H1 (cell line): ENCODE measurements around the gene AGAP1. TPM values are rescaled to one million over a fixed set of nuclear protein-coding genes. Genes with fewer than 3 reads are reported as not detected.

Source experiments
- CTCF ChIA-PET: fragments of 300-600 bp; sonication (Branson Sonifier 250); formaldehyde crosslinking; loops from one replicate; lab custom pipeline; 2021; ENCODE audit not compliant: partially characterized antibody; lab: Charles Lee
- POLR2A ChIA-PET: fragments of 300-600 bp; sonication (Branson Sonifier 250); formaldehyde crosslinking; loops from one replicate; lab custom pipeline; 2021; ENCODE audit warnings: inconsistent platforms; ENCODE audit not compliant: partially characterized antibody; lab: Charles Lee
- DNase-seq, 2 experiments: peaks; one replicate each; pipeline versions ENCODE4 v3.0.0 to v3.0.0-alpha.2; 2010 to 2022; ENCODE audit warnings: low spot score in 2 of 2, low read depth in 1 of 2, mixed read lengths in 1 of 2
- FAIRE-seq: peaks from 2 replicates; lab custom pipeline; 2011; peaks lifted over from hg19 to GRCh38; lab: Jason Lieb, UNC
- H2AFZ ChIP-seq: 2 replicates; pipeline ENCODE4 v1.8.1; 2012; ENCODE audit warnings: low read length, inconsistent platforms
- H2AK5ac ChIP-seq: 2 replicates; pipeline ENCODE4 v1.6.1; 2013; ENCODE audit warnings: low read depth, low read length
- H2BK120ac ChIP-seq: replicated peaks from 2 replicates; pipeline ENCODE3; 2013; ENCODE audit warnings: low read depth, low read length, inconsistent platforms
- H2BK12ac ChIP-seq: 2 replicates; pipeline ENCODE4 v1.6.1; 2013; ENCODE audit warnings: low read depth, low read length
- H2BK15ac ChIP-seq: 2 replicates; pipeline ENCODE4 v1.6.1; 2013; ENCODE audit warnings: low read length
- H2BK20ac ChIP-seq: 2 replicates; pipeline ENCODE4 v1.6.1; 2013; ENCODE audit warnings: low read length
- H2BK5ac ChIP-seq: 2 replicates; pipeline ENCODE4 v1.6.1; 2013; ENCODE audit warnings: low read depth, low read length
- H3K14ac ChIP-seq: 2 replicates; pipeline ENCODE4 v1.6.1; 2013; ENCODE audit warnings: inconsistent platforms; ENCODE audit not compliant: insufficient read length
- H3K18ac ChIP-seq: 2 replicates; pipeline ENCODE4 v1.6.1; 2013; ENCODE audit warnings: low read length; ENCODE audit errors: extremely low read depth
- H3K23ac ChIP-seq: 2 replicates; pipeline ENCODE4 v1.6.1; 2013; ENCODE audit warnings: inconsistent platforms; ENCODE audit not compliant: insufficient read length
- H3K23me2 ChIP-seq: 2 replicates; pipeline ENCODE4 v1.6.1; 2013; ENCODE audit warnings: low read depth, low read length
- H3K27ac ChIP-seq: 2 replicates; pipeline ENCODE4 v1.6.1; 2011; ENCODE audit warnings: low read depth, low read length, inconsistent platforms
- H3K27me3 ChIP-seq, 4 experiments: replicated peaks in 1 of 4; 1 replicate in 1 of 4; 2 replicates in 3 of 4; pipeline versions ENCODE4 v1.6.1 to v1.8.1; 2011 to 2013; ENCODE audit warnings: low read length in 3 of 4, mild to moderate bottlenecking in 3 of 4, inconsistent platforms in 2 of 4, mixed read lengths in 2 of 4, moderate library complexity in 1 of 4; ENCODE audit not compliant: control insufficient read depth in 3 of 4, insufficient read depth in 3 of 4; ENCODE audit errors: extremely low read depth in 1 of 4
- H3K36me3 ChIP-seq, 4 experiments: 2 replicates each; pipeline versions ENCODE4 v1.6.1 to v1.8.1; 2011 to 2013; ENCODE audit warnings: mild to moderate bottlenecking in 4 of 4, low read length in 3 of 4, moderate library complexity in 2 of 4, control low read depth in 1 of 4, inconsistent platforms in 1 of 4; ENCODE audit not compliant: insufficient read depth in 4 of 4, control insufficient read depth in 2 of 4
- H3K4ac ChIP-seq: replicated peaks from 2 replicates; pipeline ENCODE3; 2013; ENCODE audit warnings: low read length, low read depth, mixed read lengths, inconsistent platforms; ENCODE audit not compliant: insufficient read length
- H3K4me1 ChIP-seq, 4 experiments: replicated peaks in 1 of 4; 1 replicate in 1 of 4; 2 replicates in 3 of 4; pipeline versions ENCODE4 v1.6.1 to v1.8.1; 2011 to 2013; ENCODE audit warnings: low read length in 3 of 4, inconsistent platforms in 2 of 4, mixed read lengths in 1 of 4; ENCODE audit not compliant: insufficient read depth in 4 of 4, control insufficient read depth in 3 of 4
- H3K4me2 ChIP-seq, 2 experiments: 2 replicates each; pipeline versions ENCODE4 v1.6.1 to v1.8.1; 2011 to 2013; ENCODE audit warnings: low read depth in 2 of 2, low read length in 2 of 2, control low read depth in 1 of 2, inconsistent platforms in 1 of 2, mild to moderate bottlenecking in 1 of 2; ENCODE audit not compliant: insufficient read depth in 1 of 2
- H3K4me3 ChIP-seq, 4 experiments: fragments of 200-600, 300-600 bp in 1 of 4; sonication (generic), shearing (Covaris generic), sonication (Bioruptor Twin) in 1 of 4; 2 replicates each; pipeline versions ENCODE4 v1.5.1 to v1.8.1; 2011 to 2016; ENCODE audit warnings: low read length in 4 of 4, low read depth in 3 of 4, control low read depth in 2 of 4, inconsistent platforms in 2 of 4, mild to moderate bottlenecking in 2 of 4, mixed read lengths in 1 of 4, moderate library complexity in 1 of 4; ENCODE audit not compliant: insufficient read depth in 2 of 4; ENCODE audit errors: extremely low read depth in 1 of 4
- H3K56ac ChIP-seq: replicated peaks from 2 replicates; pipeline ENCODE3; 2013; ENCODE audit warnings: low read depth, mild to moderate bottlenecking, mixed read lengths, low read length, inconsistent platforms; ENCODE audit not compliant: insufficient read length
- H3K79me1 ChIP-seq: 2 replicates; pipeline ENCODE4 v1.6.1; 2013; ENCODE audit warnings: low read depth, low read length, control low read depth
- H3K79me2 ChIP-seq, 2 experiments: 2 replicates each; pipeline versions ENCODE4 v1.6.1 to v1.8.1; 2012 to 2013; ENCODE audit warnings: low read length in 2 of 2, mild to moderate bottlenecking in 2 of 2, inconsistent platforms in 1 of 2; ENCODE audit not compliant: insufficient read depth in 2 of 2, control insufficient read depth in 1 of 2
- H3K9ac ChIP-seq, 4 experiments: replicated peaks in 1 of 4; 1 replicate in 1 of 4; 2 replicates in 3 of 4; pipeline versions ENCODE4 v1.6.1 to v1.8.1; 2011 to 2013; ENCODE audit warnings: low read depth in 3 of 4, low read length in 3 of 4, control low read depth in 2 of 4, mild to moderate bottlenecking in 2 of 4, moderate library complexity in 2 of 4, inconsistent platforms in 1 of 4; ENCODE audit errors: extremely low read depth in 1 of 4
- H3K9me3 ChIP-seq, 2 experiments: 2 replicates each; pipeline versions ENCODE4 v1.6.1 to v1.8.1; 2012 to 2013; ENCODE audit warnings: mild to moderate bottlenecking in 2 of 2, moderate library complexity in 2 of 2, control low read depth in 1 of 2, inconsistent platforms in 1 of 2, low read depth in 1 of 2, low read length in 1 of 2, mixed read lengths in 1 of 2; ENCODE audit not compliant: insufficient read depth in 2 of 2
- H4K20me1 ChIP-seq, 2 experiments: replicated peaks in 1 of 2; 2 replicates each; pipeline versions ENCODE3 to v1.8.1; 2011 to 2013; ENCODE audit warnings: inconsistent platforms in 2 of 2, low read length in 2 of 2, mild to moderate bottlenecking in 1 of 2; ENCODE audit not compliant: insufficient read depth in 2 of 2, control insufficient read depth in 1 of 2
- H4K5ac ChIP-seq: 2 replicates; pipeline ENCODE4 v1.6.1; 2013; ENCODE audit warnings: low read length, low read depth, mixed read lengths, inconsistent platforms; ENCODE audit not compliant: insufficient read length
- H4K8ac ChIP-seq: 2 replicates; pipeline ENCODE4 v1.8.0; 2013; ENCODE audit warnings: mild to moderate bottlenecking, moderate library complexity, low read length, inconsistent platforms; ENCODE audit not compliant: insufficient read depth; ENCODE audit errors: extremely low read depth
- H4K91ac ChIP-seq: replicated peaks from 2 replicates; pipeline ENCODE3; 2013; ENCODE audit warnings: low read length, mixed read lengths, inconsistent platforms; ENCODE audit not compliant: insufficient read length
- BCL11A ChIP-seq, 2 experiments: IDR thresholded peaks; one replicate each; pipeline ENCODE4 v1.6.1; 2011; ENCODE audit warnings: low read depth in 2 of 2, low read length in 2 of 2, mild to moderate bottlenecking in 2 of 2
- BRCA1 ChIP-seq: IDR thresholded peaks from 2 replicates; pipeline ENCODE4 v1.6.1; 2012; ENCODE audit warnings: low read depth, low read length, improper control_type of control experiment
- CEBPB ChIP-seq: IDR thresholded peaks from 2 replicates; pipeline ENCODE4 v1.6.1; 2012; ENCODE audit warnings: low read depth, low read length
- CHD1 ChIP-seq: IDR thresholded peaks from 2 replicates; pipeline ENCODE4 v1.6.1; 2012; ENCODE audit warnings: low read depth, low read length, improper control_type of control experiment
- EZH2 ChIP-seq: fragments of 200-600 bp; sonication (generic); IDR thresholded peaks from 2 replicates; pipeline ENCODE4 v1.7.1; 2012; ENCODE audit warnings: low read depth, mild to moderate bottlenecking, moderate library complexity, low read length, inconsistent platforms; ENCODE audit not compliant: severe bottlenecking
- FOSL1 ChIP-seq: IDR thresholded peaks from 2 replicates; pipeline ENCODE4 v1.6.1; 2011; ENCODE audit warnings: mild to moderate bottlenecking, low read depth, low read length, moderate library complexity; ENCODE audit not compliant: insufficient read depth
- HDAC2 ChIP-seq, 2 experiments: fragments of 300-600 bp in 1 of 2; sonication (generic) in 1 of 2; IDR thresholded peaks; 2 replicates each; pipeline ENCODE4 v1.6.1; 2011 to 2012; ENCODE audit warnings: low read depth in 2 of 2, low read length in 2 of 2, mild to moderate bottlenecking in 2 of 2, moderate library complexity in 2 of 2, borderline replicate concordance in 1 of 2, inconsistent platforms in 1 of 2
- RAD21 ChIP-seq, 2 experiments: IDR thresholded peaks in 1 of 2; conservative IDR thresholded peaks in 1 of 2; 2 replicates each; pipeline ENCODE4 v1.6.1; 2011; ENCODE audit warnings: low read depth in 2 of 2, low read length in 2 of 2, improper control_type of control experiment in 1 of 2, inconsistent platforms in 1 of 2, mild to moderate bottlenecking in 1 of 2, moderate library complexity in 1 of 2
- SP2 ChIP-seq: IDR thresholded peaks from 2 replicates; pipeline ENCODE4 v1.6.1; 2012; ENCODE audit warnings: mild to moderate bottlenecking, low read length, inconsistent platforms
- SRF ChIP-seq: IDR thresholded peaks from 2 replicates; pipeline ENCODE4 v1.6.1; 2011; ENCODE audit warnings: mild to moderate bottlenecking, low read depth, low read length, moderate library complexity
- TBP ChIP-seq: IDR thresholded peaks from 2 replicates; pipeline ENCODE4 v1.6.1; 2011; ENCODE audit warnings: low read depth, low read length, improper control_type of control experiment
- YY1 ChIP-seq: IDR thresholded peaks from 2 replicates; pipeline ENCODE4 v1.6.1; 2011; ENCODE audit warnings: low read depth, mild to moderate bottlenecking, low read length
- ZNF274 ChIP-seq: IDR thresholded peaks from 2 replicates; pipeline ENCODE4 v1.7.0; 2012; ENCODE audit warnings: low read length, borderline replicate concordance; ENCODE audit errors: extremely low read depth
- WGBS, 2 experiments: shearing (Covaris generic) in 1 of 2; methylation state at CpG; one replicate each; pipeline versions ENCODE4 v1.1.6 to v1.1.7; 2013 to 2015; ENCODE audit warnings: low lambda C conversion rate in 2 of 2, mixed read lengths in 2 of 2, inconsistent platforms in 1 of 2, low coverage in 1 of 2, missing lambda C conversion rate in 1 of 2; ENCODE audit not compliant: insufficient replicate concordance in 2 of 2, insufficient coverage in 1 of 2, insufficient read length in 1 of 2; ENCODE audit errors: extremely low coverage in 1 of 2, missing lambda C conversion rate in 1 of 2; 5-methylcytosine and 5-hydroxymethylcytosine counted together
- polyA plus RNA-seq, 7 experiments: library from polyadenylated mRNA; depleted of rRNA in 3 of 7; stranded (reverse) in 5 of 7; unstranded in 2 of 7; fragments of >200 nt in 5 of 7; fragments of 200-250 nt in 2 of 7; gene quantifications; 1 replicate in 5 of 7; 2 replicates in 1 of 7; 4 replicates in 1 of 7; pipeline versions ENCODE4 v1.2.1 to v1.2.3, GENCODE V29; 2011 to 2013; ENCODE audit warnings: missing spikeins in 2 of 7, mixed read lengths in 2 of 7
- total RNA-seq: library from RNA; stranded (reverse); fragmentation: NEBNext Ultra II Directional; extraction: Animal tissue kit (Norgen Biotek cat#: 25700); gene quantifications from 2 replicates; pipeline ENCODE4 v1.2.1, GENCODE V29; 2021

AGAP1 gene
- total and polyA plus RNA-seq, 2 of the 8 experiments (the other 6 are each of a cell fraction or from before 2014, with no cell fraction given) = 18.1 to 39.4 TPM

DNA sequence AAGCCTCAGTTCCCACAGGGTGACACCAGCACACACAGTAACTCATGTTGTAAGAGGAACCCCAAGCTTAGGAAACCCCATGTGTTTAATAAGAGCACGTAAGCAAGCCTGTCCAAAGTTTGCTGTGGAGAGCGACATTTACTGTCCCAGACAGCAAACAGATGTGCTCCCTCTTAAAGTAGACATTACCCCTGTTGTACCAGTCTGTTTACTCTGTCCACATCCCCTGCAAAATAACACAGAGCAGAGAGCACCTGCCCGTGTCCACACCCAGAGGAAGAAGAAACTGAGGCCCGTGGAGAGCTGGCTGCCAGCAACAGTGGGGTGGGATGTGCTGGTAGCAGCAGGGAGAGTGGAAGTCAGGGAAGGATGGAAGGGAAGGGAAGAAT is 430.8 kb downstream of the AGAP1 start:
- no peak overlapping the region for H3K4me2 ChIP-seq
- H2BK5ac ChIP-seq = no peak overlapping the region
- CTCF ChIA-PET = interaction anchor here (0.5 to 2.2 kb wide), 6 partner anchors 9 to 252 kb away, joined by 3 to 16 read pairs (median 4); no protein-coding TSS in a partner anchor
- no peaks in the 10 kb centered on the region for H3K79me1 ChIP-seq
- no peak overlapping the region for H4K91ac ChIP-seq
- H3K36me3 ChIP-seq = no peaks in the 10 kb centered on the region
- H3K4ac ChIP-seq = no peak overlapping the region
- H2BK120ac ChIP-seq = no peak overlapping the region
- no peak overlapping the region for H2AFZ ChIP-seq
- H3K27me3 ChIP-seq = no peaks in the 10 kb centered on the region
- H3K23ac ChIP-seq = no peak overlapping the region
- H3K79me2 ChIP-seq = no peaks in the 10 kb centered on the region
- H3K9me3 ChIP-seq = no peaks in the 10 kb centered on the region
- no peak overlapping the region for H2BK15ac ChIP-seq
- no peak overlapping the region for H3K14ac ChIP-seq
- no peak overlapping the region for H2BK20ac ChIP-seq
- no peak overlapping the region for H3K9ac ChIP-seq
- DNase-seq (no peak), FAIRE-seq (no peak)
- no peak overlapping the region for H4K8ac ChIP-seq
- no peak overlapping the region for H3K27ac ChIP-seq
- no peak overlapping the region for H3K18ac ChIP-seq
- no peak overlapping the region for H4K5ac ChIP-seq
- H4K20me1 ChIP-seq = peaks cover 0 to 5% of the 10 kb centered on the region in 2 experiments
- no peak overlapping the region for H3K56ac ChIP-seq
- TF ChIP-seq EZH2 (no peak), YY1 (no peak), BCL11A (IDR thresholded peaks at IDR 0.05; ENCODE audit: low read depth in 2 of 2, low read length in 2 of 2) (no peak), HDAC2 (IDR thresholded peaks at IDR 0.05; ENCODE audit: borderline replicate concordance in 1 of 2, low read depth in 2 of 2, low read length in 2 of 2) (no peak), TBP (no peak), SRF (no peak), RAD21 (IDR thresholded peaks at IDR 0.05 in 1 of 2, conservative IDR thresholded peaks at IDR 0.05 in 1 of 2; ENCODE audit: low read depth in 2 of 2, low read length in 2 of 2) (no peak), CHD1 (no peak), CEBPB (no peak), BRCA1 (no peak), ZNF274 (no peak), SP2 (no peak), FOSL1 (no peak)
- H2AK5ac ChIP-seq = no peak overlapping the region
- WGBS, 2 experiments = 93% methylated on average over 4 of the region's 4 CpGs; no CpG with 5 or more reads in 1 of the 2 experiments
- POLR2A ChIA-PET = no interaction called here
- no peak overlapping the region for H2BK12ac ChIP-seq
- no peaks in the 10 kb centered on the region for H3K23me2 ChIP-seq
- H3K4me1 ChIP-seq = no peaks in the 10 kb centered on the region; a peak in 3 of 7 replicates
- H3K4me3 ChIP-seq = no peak overlapping the region
